A375 (cell line): ENCODE measurements around the gene ZNF888. TPM values are rescaled to one million over a fixed set of nuclear protein-coding genes. Genes with fewer than 3 reads are reported as not detected.

Experiments used
- small RNA-seq: library from RNA; depleted of rRNA; stranded (forward); fragments of <200 nt; gene quantifications from one replicate; pipeline ENCODE3, GENCODE V24; 2014
- total RNA-seq: library from RNA; depleted of rRNA; stranded (reverse); fragments of >200 nt; shearing (Covaris generic); gene quantifications from 2 replicates; pipeline ENCODE4 v1.2.3, GENCODE V29; 2014; rRNA removed

The ZNF888 gene
- 2.7 and 4.0 TPM in 2 replicates for total RNA-seq

GRCh38 chr19:52922841-52923777 lies at the start of gene ZNF888:
Gene ZNF888, minus strand, starts transcription at chr19:52923428. Its CDS starts 5,555 bp downstream, at chr19:52917873.

GRCh38 chr19:52962394-52963246 lies 39.4 kb upstream of the ZNF888 start, which contains the start of gene ZNF816:
Gene ZNF816, minus strand, starts transcription at chr19:52962881. Its CDS starts 6,792 bp downstream, at chr19:52956089.

GRCh38 chr19:52897138-52897935 lies 25.9 kb downstream of the ZNF888 start, which contains the start of gene ZNF320:
Gene ZNF320, minus strand, starts transcription at chr19:52897635. Its CDS starts 7,380 bp downstream, at chr19:52890255.

GRCh38 chr19:52857378-52858191 lies 65.6 kb downstream of the ZNF888 start, which contains the start of gene ZNF468:
Gene ZNF468, minus strand, starts transcription at chr19:52857619. Its CDS starts 3,347 bp downstream, at chr19:52854272.

Small RNA genes within 50 kb of the gene (small RNA-seq; reads per million reads assigned to genes)
- gene ZNF320: not detected

Other genes with a start within 250 kb of the ZNF888 start
- 4.7 and 7.4 TPM in 2 replicates for gene ZNF611, start 188.4 kb downstream of the ZNF888 start, total RNA-seq
- 2.0 and 3.9 TPM in 2 replicates for gene ZNF600, start 136.6 kb downstream of the ZNF888 start, total RNA-seq
- gene ZNF28, start 101.8 kb downstream of the ZNF888 start, total RNA-seq: 9.6 and 10.2 TPM in 2 replicates
- 18.0 and 20.5 TPM in 2 replicates for gene ZNF468, start 65.8 kb downstream of the ZNF888 start, total RNA-seq
- gene ZNF320, start 25.8 kb downstream of the ZNF888 start, total RNA-seq: 19.3 and 20.1 TPM in 2 replicates
- 3.6 and 7.1 TPM in 2 replicates for gene ZNF816, start 39.5 kb upstream of the ZNF888 start, total RNA-seq
- gene ERVV-1, start 90.5 kb upstream of the ZNF888 start, total RNA-seq: not detected in 2 replicates
- gene ERVV-2, start 121.3 kb upstream of the ZNF888 start, total RNA-seq: not detected in 2 replicates
- 18.1 and 20.4 TPM in 2 replicates for gene ZNF160, start 180.0 kb upstream of the ZNF888 start, total RNA-seq
- gene ZNF415, start 209.5 kb upstream of the ZNF888 start, total RNA-seq: 0.82 and 1.1 TPM in 2 replicates
- 4.5 and 6.8 TPM in 2 replicates for gene ZNF347, start 235.6 kb upstream of the ZNF888 start, total RNA-seq